Measurements from ENCODE around the gene VWA5B1. TPM values are rescaled to one million over a fixed set of nuclear protein-coding genes. Genes with fewer than 3 reads are reported as not detected.

The VWA5B1 gene
- total and polyA plus RNA-seq, 2 of the 4 experiments (the other 2 are of a cell fraction): not detected

- no peak overlapping the region for H3K23ac ChIP-seq (ENCODE audit: low read depth, low read length)
- no peak overlapping the region for H3K14ac ChIP-seq (replicated peaks; ENCODE audit: low read depth, low read length)
- 0 out of 2 replicates have a peak, but pooled peaks cover 4% of the 10 kb centered on the region for H3K9me1 ChIP-seq (ENCODE audit: insufficient read depth, low read length)
- no peak overlapping the region for H4K91ac ChIP-seq (ENCODE audit: insufficient read depth, low read depth, low read length)
- no peak overlapping the region for H2BK15ac ChIP-seq (ENCODE audit: low read depth, low read length)
- no peaks in the 10 kb centered on the region for H3K36me3 ChIP-seq (ENCODE audit: control insufficient read depth, insufficient read depth, low read length)
- intact Hi-C loops (cut with micrococcal nuclease): no loop called here
- dilution Hi-C loops (cut with HindIII; ENCODE audit: low sequenced_read_pairs, unreplicated experiment): no loop called here
- no peak overlapping the region for H3K9ac ChIP-seq (ENCODE audit: low read depth, low read length)
- H3K18ac ChIP-seq (ENCODE audit: low read depth, low read length): no peak overlapping the region
- no peak overlapping the region for H2BK20ac ChIP-seq (ENCODE audit: low read depth, low read length)
- no peak overlapping the region for H3K4ac ChIP-seq (ENCODE audit: low read depth, low read length)
- ChIA-PET POLR2A (ENCODE audit: unreplicated experiment) (no interaction called here), CTCF (no interaction called here)
- no peak overlapping the region for H2AK9ac ChIP-seq (replicated peaks; ENCODE audit: low read depth, low read length, poor library complexity)
- no peak overlapping the region for H3K4me3 ChIP-seq (ENCODE audit: insufficient read depth, low read depth, low read length)
- no peak overlapping the region for H2AK5ac ChIP-seq (ENCODE audit: low read depth, low read length)
- in situ Hi-C loops (cut with MboI; ENCODE audit: low sequenced_read_pairs): no loop called here
- no peaks in the 10 kb centered on the region for H3K4me1 ChIP-seq (ENCODE audit: control insufficient read depth, insufficient read depth, low read length)
- TF ChIP-seq CTCF (conservative IDR thresholded peaks at IDR 0.05; ENCODE audit: low read depth, low read length): no peak
- no peak for TF ChIP-seq CHD1 (IDR thresholded peaks at IDR 0.05; ENCODE audit: low read depth, low read length)
- no peak for TF ChIP-seq NFE2L2 (IDR thresholded peaks at IDR 0.05; ENCODE audit: low read depth, low read length)
- no peak for TF ChIP-seq BHLHE40 (IDR thresholded peaks at IDR 0.05; ENCODE audit: low read depth, low read length)
- no peak for TF ChIP-seq MXI1 (IDR thresholded peaks at IDR 0.05; ENCODE audit: borderline replicate concordance, low read depth, low read length)
- TF ChIP-seq SMC3 (IDR thresholded peaks at IDR 0.05; ENCODE audit: low read depth, low read length): no peak
- TF ChIP-seq FOS (IDR thresholded peaks at IDR 0.05; ENCODE audit: low read depth, low read length): no peak
- TF ChIP-seq RAD21 (IDR thresholded peaks at IDR 0.05; ENCODE audit: low read length): no peak
- TF ChIP-seq RCOR1 (IDR thresholded peaks at IDR 0.05; ENCODE audit: insufficient replicate concordance, low read length): no peak
- no peak overlapping the region for H3K27ac ChIP-seq (ENCODE audit: insufficient read depth, low read length)
- no peak overlapping the region for H4K5ac ChIP-seq (ENCODE audit: low read depth, low read length)
- no peaks in the 10 kb centered on the region for H4K20me1 ChIP-seq (ENCODE audit: insufficient read depth, low read length)
- BruUV-seq (replicated peaks): no TSS peak
- no peak for DNase-seq
- no peak overlapping the region for H2BK120ac ChIP-seq (ENCODE audit: low read depth, low read length)
- no peak overlapping the region for H3K4me2 ChIP-seq (ENCODE audit: low read depth, low read length)
- no peak overlapping the region for H2BK5ac ChIP-seq (ENCODE audit: low read depth, low read length, poor library complexity, severe bottlenecking)
- H4K8ac ChIP-seq (ENCODE audit: low read depth in 2 of 2, low read length in 2 of 2): no peak overlapping the region
- H2AFZ ChIP-seq (replicated peaks; ENCODE audit: low read length, poor library complexity): no peak overlapping the region
- H3K9me3 ChIP-seq (ENCODE audit: control insufficient read depth, insufficient read depth, low read length): 0 out of 2 replicates have a peak, but pooled peaks cover 2% of the 10 kb centered on the region
- no peak for ATAC-seq (ENCODE audit: low read depth)
- 0% methylated on average over 1 of the region's 5 CpGs; no CpG with 5 or more reads in 1 of the 2 experiments for WGBS, 2 experiments (ENCODE audit: extremely low coverage in 2 of 2, insufficient read length in 1 of 2)
- H3K56ac ChIP-seq (ENCODE audit: extremely low read depth, insufficient read depth, low read length): no peak overlapping the region
- no peaks in the 10 kb centered on the region for H3K79me1 ChIP-seq (ENCODE audit: low read depth in 1 of 2, low read length in 2 of 2)
- peaks cover 5% of the 10 kb centered on the region; the same call in 1 of the 2 replicates for H3K27me3 ChIP-seq (ENCODE audit: control insufficient read depth, insufficient read depth, low read length)
These were observed 8.1 kb upstream of the VWA5B1 start for GRCh38 chr1:20282533-20282932.

All from IMR-90 (cell line).